CD8-positive, alpha-beta memory T cell (primary cell): ENCODE results near the gene SNCG. TPM values are rescaled to one million over a fixed set of nuclear protein-coding genes. Genes with fewer than 3 reads are reported as not detected.

ENCODE experiments used
- CTCF ChIA-PET: fragments of 350-600 bp; sonication (Branson Sonifier 250); formaldehyde crosslinking; loops from one replicate; lab custom pipeline; 2021; ENCODE audit warnings: antibody characterized with exemption; lab: Charles Lee
- POLR2A ChIA-PET: fragments of 350-600 bp; sonication (Branson Sonifier 250); formaldehyde crosslinking; loops from one replicate; lab custom pipeline; 2021; ENCODE audit warnings: antibody characterized with exemption; lab: Charles Lee
- DNase-seq, 5 donors: peaks; one replicate each; pipeline versions ENCODE4 v3.0.0 to v3.0.0-alpha.2; 2020 to 2022; ENCODE audit warnings: mixed read lengths in 1 of 5
- H3K27ac ChIP-seq: one replicate; pipeline ENCODE4 v1.7.0; 2013; ENCODE audit warnings: low read depth, mild to moderate bottlenecking, low read length, moderate library complexity
- H3K27me3 ChIP-seq: 2 replicates; pipeline ENCODE4 v1.7.0; 2013; ENCODE audit warnings: low read length, mild to moderate bottlenecking; ENCODE audit not compliant: insufficient read depth, poor library complexity, severe bottlenecking
- H3K36me3 ChIP-seq: 2 replicates; pipeline ENCODE4 v1.7.0; 2013; ENCODE audit warnings: mild to moderate bottlenecking, low read length, moderate library complexity; ENCODE audit not compliant: insufficient read depth
- H3K4me1 ChIP-seq: 2 replicates; pipeline ENCODE4 v1.7.0; 2013; ENCODE audit warnings: mild to moderate bottlenecking, low read length, moderate library complexity; ENCODE audit not compliant: insufficient read depth
- H3K4me3 ChIP-seq: 2 replicates; pipeline ENCODE4 v1.7.0; 2013; ENCODE audit warnings: mild to moderate bottlenecking, low read length
- H3K9me3 ChIP-seq: 2 replicates; pipeline ENCODE4 v1.7.0; 2013; ENCODE audit warnings: mild to moderate bottlenecking, low read length
- H3K27ac Mint-ChIP-seq, 8 donors: one replicate each; pipeline ENCODE4 v1.8.0; 2020 to 2021; ENCODE audit warnings: mixed read lengths in 8 of 8, mild to moderate bottlenecking in 6 of 8, inconsistent platforms in 3 of 8, moderate library complexity in 3 of 8
- H3K27me3 Mint-ChIP-seq, 2 donors: one replicate each; pipeline ENCODE4 v1.8.0; 2020 to 2021; ENCODE audit warnings: mixed read lengths in 2 of 2, mild to moderate bottlenecking in 1 of 2, moderate library complexity in 1 of 2
- H3K36me3 Mint-ChIP-seq, 3 donors: one replicate each; pipeline ENCODE4 v1.8.0; 2020 to 2021; ENCODE audit warnings: mixed read lengths in 3 of 3, inconsistent platforms in 1 of 3, mild to moderate bottlenecking in 1 of 3
- H3K4me1 Mint-ChIP-seq, 3 donors: one replicate each; pipeline ENCODE4 v1.8.0; 2020 to 2021; ENCODE audit warnings: mixed read lengths in 3 of 3, inconsistent platforms in 1 of 3, mild to moderate bottlenecking in 1 of 3
- H3K4me3 Mint-ChIP-seq, 7 donors: one replicate each; pipeline ENCODE4 v1.8.0; 2020 to 2021; ENCODE audit warnings: mixed read lengths in 7 of 7, mild to moderate bottlenecking in 6 of 7, moderate library complexity in 4 of 7, inconsistent platforms in 2 of 7
- H3K9me3 Mint-ChIP-seq, 5 donors: one replicate each; pipeline ENCODE4 v1.8.0; 2020 to 2022; ENCODE audit warnings: mixed read lengths in 5 of 5, mild to moderate bottlenecking in 3 of 5, moderate library complexity in 2 of 5, inconsistent platforms in 1 of 5
- polyA plus RNA-seq: library from polyadenylated mRNA; unstranded; fragments of 300-500 nt; fragmentation: Illumina TruSeq; gene quantifications from one replicate; pipeline ENCODE4 v1.2.3, GENCODE V29; 2021
- total RNA-seq, 2 experiments: library from RNA; stranded (reverse); gene quantifications; one replicate each; pipeline ENCODE4 v1.2.3, GENCODE V29; 2021

Gene SNCG
- total and polyA plus RNA-seq, 3 experiments from 2014 or later: not detected

DNA sequence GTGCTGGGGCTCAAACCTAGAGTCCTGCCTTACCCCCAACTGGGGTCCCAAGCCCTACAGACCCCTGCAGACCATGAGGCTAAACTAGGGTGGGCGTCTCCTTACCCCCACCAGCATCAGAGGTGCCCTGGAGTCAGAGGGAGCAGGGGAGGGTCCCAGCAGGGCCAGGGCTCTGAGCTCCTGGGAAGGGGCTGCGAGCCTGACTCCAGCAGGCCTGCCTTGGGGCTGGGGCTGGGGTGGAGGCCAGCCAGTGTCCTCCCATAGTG, 1.3 kb downstream of the SNCG start:
- ChIA-PET POLR2A (no interaction called here), CTCF (interaction anchor here (1.1 kb wide), 1 partner anchor 8 kb away, joined by 3 read pairs; the partner anchor contains the start of gene ADIRF)
- H3K4me1 Mint-ChIP-seq: peaks cover 0 to 2% (median 0%) of the 10 kb centered on the region in 3 donors

DNA sequence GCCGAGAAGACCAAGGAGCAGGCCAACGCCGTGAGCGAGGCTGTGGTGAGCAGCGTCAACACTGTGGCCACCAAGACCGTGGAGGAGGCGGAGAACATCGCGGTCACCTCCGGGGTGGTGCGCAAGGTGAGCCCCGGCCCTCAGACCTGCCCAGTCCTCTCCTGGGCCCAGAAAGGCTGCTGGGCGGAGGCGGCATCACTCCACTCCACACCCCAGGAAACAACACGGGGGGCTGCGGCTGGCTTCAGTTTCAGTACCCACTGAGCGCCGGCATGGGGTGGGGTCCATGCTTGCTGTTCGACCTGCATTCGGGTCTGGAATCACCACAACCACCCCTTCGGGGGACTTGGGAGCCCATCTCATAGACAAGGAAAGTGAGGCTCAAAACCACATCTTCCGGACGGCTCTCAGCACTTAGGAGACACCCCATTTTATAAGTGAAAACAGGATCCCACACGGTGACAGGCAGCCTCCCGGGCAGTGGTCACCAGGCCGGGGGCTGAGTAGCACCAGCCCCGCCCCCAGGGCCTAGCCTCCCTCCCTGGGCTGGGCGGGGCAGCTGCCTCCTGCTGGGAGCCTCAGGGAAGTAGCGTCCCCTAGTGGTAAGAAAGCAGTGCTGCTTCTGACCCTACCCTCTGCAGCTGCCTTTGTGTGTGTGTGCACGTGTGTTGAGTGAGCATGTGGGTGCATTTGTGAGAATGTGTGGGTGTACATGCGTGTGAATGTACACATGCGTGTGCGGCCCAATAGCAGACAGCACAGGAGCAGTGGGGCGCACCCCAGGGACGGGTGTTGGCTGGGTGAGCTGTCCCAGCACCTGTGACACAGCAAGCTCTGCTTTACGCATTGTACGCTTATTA, 1.8 kb downstream of the SNCG start:
- Mint-ChIP-seq H3K36me3 (no peaks in the 10 kb centered on the region), H3K4me1 (peaks cover 0 to 3% (median 2%) of the 10 kb centered on the region in 3 donors), H3K9me3 (no peaks in the 10 kb centered on the region), H3K27me3 (peaks cover 0 to 2% of the 10 kb centered on the region in 2 donors), H3K27ac (peak overlapping the region in 2 of 8 donors; percentile 50 to 75), H3K4me3 (no peak overlapping the region)
- H3K27ac ChIP-seq: peak overlapping the region; percentile 9
- H3K9me3 ChIP-seq: no peaks in the 10 kb centered on the region
- DNase-seq: peak in 3 of 5 donors; percentile 22 to 47 (median 42)
- H3K27me3 ChIP-seq: no peaks in the 10 kb centered on the region
- no peaks in the 10 kb centered on the region for H3K36me3 ChIP-seq
- CTCF ChIA-PET: interaction anchor here (1.1 to 1.2 kb wide), 2 partner anchors 8 to 21 kb away, joined by 3 to 7 read pairs; partner anchors contain the start of gene ADIRF
- no peaks in the 10 kb centered on the region for H3K4me1 ChIP-seq
- POLR2A ChIA-PET: interaction anchor here (1.4 kb wide), 1 partner anchor 11 kb away, joined by 3 read pairs; no protein-coding TSS in a partner anchor
- H3K4me3 ChIP-seq: no peak overlapping the region

More for the DNA sequence above, 1.3 kb downstream of the SNCG start:
- H3K27me3 ChIP-seq: no peaks in the 10 kb centered on the region
- H3K27ac Mint-ChIP-seq: no peak overlapping the region
- H3K4me1 ChIP-seq: no peaks in the 10 kb centered on the region
- no peak overlapping the region for H3K4me3 Mint-ChIP-seq
- H3K4me3 ChIP-seq: no peak overlapping the region
- H3K27me3 Mint-ChIP-seq: no peaks in the 10 kb centered on the region
- no peak for DNase-seq
- H3K27ac ChIP-seq: peak overlapping the region; percentile 9
- H3K36me3 Mint-ChIP-seq: no peaks in the 10 kb centered on the region
- H3K9me3 ChIP-seq: no peaks in the 10 kb centered on the region
- H3K9me3 Mint-ChIP-seq: no peaks in the 10 kb centered on the region
- no peaks in the 10 kb centered on the region for H3K36me3 ChIP-seq

DNA sequence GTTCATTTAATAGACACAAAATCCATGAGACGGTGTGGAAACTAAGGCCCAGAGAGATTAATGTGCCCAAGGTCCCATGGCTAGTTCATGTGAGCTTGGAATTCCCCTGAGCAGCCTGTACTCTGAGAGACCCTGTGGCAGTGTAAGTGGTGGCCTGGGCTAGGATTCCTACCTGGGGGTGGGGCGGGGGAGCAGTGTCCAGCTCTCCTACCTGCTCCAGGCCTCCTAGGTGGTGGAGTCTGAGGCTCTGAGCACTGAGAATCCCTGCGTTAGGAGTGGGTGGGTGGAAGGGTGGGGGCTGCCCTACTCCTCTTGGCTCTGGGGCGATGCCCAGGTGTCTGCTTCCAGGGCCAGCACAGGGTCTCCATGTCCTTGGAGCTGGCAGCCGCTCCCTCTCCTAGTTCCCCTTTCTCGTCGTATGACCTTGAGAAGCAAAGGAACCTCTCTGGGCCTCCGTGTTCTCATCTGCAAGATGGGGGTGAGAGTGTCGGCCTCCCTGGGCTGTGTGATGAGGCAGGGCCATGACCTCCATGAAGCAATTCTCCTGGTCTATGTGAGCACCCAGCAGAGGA, 2.5 kb downstream of the SNCG start:
- Mint-ChIP-seq H3K27ac (peak overlapping the region in 1 of 8 donors; percentile 50), H3K9me3 (no peaks in the 10 kb centered on the region), H3K4me3 (no peak overlapping the region), H3K36me3 (no peaks in the 10 kb centered on the region), H3K4me1 (peaks cover 5 to 9% (median 7%) of the 10 kb centered on the region in 3 donors), H3K27me3 (peaks cover 0 to 2% of the 10 kb centered on the region in 2 donors)
- ChIA-PET POLR2A (interaction anchor here (1.4 kb wide), 1 partner anchor 10 kb away, joined by 3 read pairs; no protein-coding TSS in a partner anchor), CTCF (interaction anchor here (1.2 kb wide), 1 partner anchor 22 kb away, joined by 7 read pairs; no protein-coding TSS in a partner anchor)
- Histone ChIP-seq H3K4me1 (peaks cover 4% of the 10 kb centered on the region), H3K9me3 (no peaks in the 10 kb centered on the region), H3K4me3 (no peak overlapping the region), H3K27me3 (no peaks in the 10 kb centered on the region), H3K27ac (no peak overlapping the region), H3K36me3 (no peaks in the 10 kb centered on the region)
- DNase-seq: no peak

DNA sequence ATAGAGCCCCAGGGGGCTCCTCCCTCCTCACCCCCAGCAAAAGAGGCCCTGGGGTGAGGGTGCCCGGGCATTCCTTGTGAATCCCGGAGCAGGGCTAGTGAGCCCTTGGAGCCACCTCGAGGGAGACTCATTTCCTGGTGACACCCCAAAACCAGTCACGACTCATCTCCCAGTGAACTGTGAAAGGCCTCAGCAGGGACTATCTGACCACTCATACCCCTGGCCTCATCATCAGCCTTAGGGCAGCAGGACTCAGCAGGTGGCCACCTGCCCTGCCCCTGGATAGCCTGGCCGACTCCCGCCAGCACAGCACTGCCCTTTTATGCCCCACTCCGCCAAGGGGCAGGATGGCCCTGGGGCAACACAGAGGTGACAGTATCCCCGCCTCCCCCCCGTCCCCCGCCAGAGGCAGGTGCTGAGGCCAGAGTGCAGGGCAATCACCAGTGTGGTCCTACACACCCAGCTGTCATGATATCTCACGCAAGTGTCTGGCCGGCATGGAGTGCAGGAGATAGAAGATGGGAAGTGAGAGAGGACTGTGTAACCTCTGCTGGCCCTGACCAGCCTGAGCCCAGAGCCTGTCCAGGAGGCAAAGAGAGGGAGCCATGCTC, 3.2 kb downstream of the SNCG start:
- Histone ChIP-seq H3K27ac (no peak overlapping the region), H3K4me1 (peaks cover 10% of the 10 kb centered on the region), H3K36me3 (no peaks in the 10 kb centered on the region), H3K4me3 (no peak overlapping the region), H3K9me3 (no peaks in the 10 kb centered on the region), H3K27me3 (no peaks in the 10 kb centered on the region)
- Mint-ChIP-seq H3K9me3 (no peaks in the 10 kb centered on the region), H3K27ac (peak overlapping the region in 1 of 8 donors; percentile 68), H3K4me3 (no peak overlapping the region), H3K4me1 (peaks cover 12 to 15% (median 13%) of the 10 kb centered on the region in 3 donors), H3K36me3 (no peaks in the 10 kb centered on the region), H3K27me3 (peaks cover 0 to 2% of the 10 kb centered on the region in 2 donors)
- ChIA-PET POLR2A (no interaction called here), CTCF (no interaction called here)
- DNase-seq: peak in 1 of 5 donors; percentile 33

DNA sequence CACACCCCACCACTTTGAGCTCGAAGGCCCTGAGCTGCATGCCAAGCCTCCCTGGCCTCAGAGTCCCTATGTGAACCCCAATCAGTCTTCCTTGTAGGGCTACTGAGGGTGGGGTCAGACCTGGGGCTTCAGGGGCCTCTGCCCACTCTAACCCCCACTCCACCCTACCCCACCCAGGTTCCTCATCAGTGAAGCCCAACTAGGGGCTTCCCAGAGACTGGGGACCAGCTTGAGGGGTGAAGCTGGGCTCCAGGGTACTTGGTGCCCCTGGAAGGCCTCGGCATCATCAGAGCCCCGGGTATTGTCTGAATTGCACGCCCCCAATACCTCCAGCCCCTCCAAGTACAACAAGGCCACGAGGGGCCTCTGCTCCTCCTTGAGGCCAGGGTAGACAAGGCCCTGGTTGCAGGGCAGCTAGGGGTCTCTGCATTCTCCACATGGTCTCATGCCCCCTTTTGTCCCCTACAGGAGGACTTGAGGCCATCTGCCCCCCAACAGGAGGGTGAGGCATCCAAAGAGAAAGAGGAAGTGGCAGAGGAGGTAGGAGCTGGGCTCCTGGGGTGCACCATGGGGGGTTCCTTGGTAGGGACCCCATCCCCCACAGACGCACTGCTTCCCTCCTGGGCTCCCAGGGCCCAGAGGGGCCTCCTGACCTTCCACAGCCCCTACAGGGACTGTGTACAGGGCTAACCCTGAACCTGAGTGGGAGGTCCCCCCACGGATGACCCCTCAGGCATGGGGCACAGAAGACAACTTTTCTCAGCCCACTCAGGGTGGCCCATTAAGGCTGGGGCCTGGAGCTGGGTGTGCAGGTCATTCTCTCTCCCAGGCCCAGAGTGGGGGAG, 4.0 kb downstream of the SNCG start:
- no peaks in the 10 kb centered on the region for H3K36me3 Mint-ChIP-seq
- Histone ChIP-seq H3K27ac (no peak overlapping the region), H3K9me3 (no peaks in the 10 kb centered on the region), H3K36me3 (no peaks in the 10 kb centered on the region), H3K4me3 (no peak overlapping the region), H3K4me1 (peaks cover 15% of the 10 kb centered on the region), H3K27me3 (no peaks in the 10 kb centered on the region)
- CTCF ChIA-PET: no interaction called here
- POLR2A ChIA-PET: no interaction called here
- H3K4me3 Mint-ChIP-seq: no peak overlapping the region
- H3K27ac Mint-ChIP-seq: no peak overlapping the region
- no peaks in the 10 kb centered on the region for H3K9me3 Mint-ChIP-seq
- peaks cover 15 to 20% (median 16%) of the 10 kb centered on the region in 3 donors for H3K4me1 Mint-ChIP-seq
- H3K27me3 Mint-ChIP-seq: peaks cover 0 to 2% of the 10 kb centered on the region in 2 donors
- peak in 1 of 5 donors; percentile 28 for DNase-seq

DNA sequence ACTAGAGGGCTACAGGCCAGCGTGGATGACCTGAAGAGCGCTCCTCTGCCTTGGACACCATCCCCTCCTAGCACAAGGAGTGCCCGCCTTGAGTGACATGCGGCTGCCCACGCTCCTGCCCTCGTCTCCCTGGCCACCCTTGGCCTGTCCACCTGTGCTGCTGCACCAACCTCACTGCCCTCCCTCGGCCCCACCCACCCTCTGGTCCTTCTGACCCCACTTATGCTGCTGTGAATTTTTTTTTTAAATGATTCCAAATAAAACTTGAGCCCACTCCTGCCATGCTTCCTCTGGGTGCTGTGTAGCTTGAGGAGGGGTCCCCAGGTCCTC, 4.5 kb downstream of the SNCG start:
- H3K4me3 Mint-ChIP-seq: no peak overlapping the region
- Histone ChIP-seq H3K4me1 (peaks cover 15% of the 10 kb centered on the region), H3K36me3 (no peaks in the 10 kb centered on the region), H3K27me3 (no peaks in the 10 kb centered on the region), H3K4me3 (no peak overlapping the region), H3K27ac (no peak overlapping the region), H3K9me3 (no peaks in the 10 kb centered on the region)
- ChIA-PET CTCF (no interaction called here), POLR2A (interaction anchor here (0.6 kb wide), 1 partner anchor 23 kb away, joined by 6 read pairs; no protein-coding TSS in a partner anchor)
- H3K27ac Mint-ChIP-seq: peak overlapping the region in 1 of 8 donors; percentile 47
- no peak for DNase-seq
- peaks cover 0 to 2% of the 10 kb centered on the region in 2 donors for H3K27me3 Mint-ChIP-seq
- no peaks in the 10 kb centered on the region for H3K36me3 Mint-ChIP-seq
- no peaks in the 10 kb centered on the region for H3K9me3 Mint-ChIP-seq
- peaks cover 15 to 22% (median 20%) of the 10 kb centered on the region in 3 donors for H3K4me1 Mint-ChIP-seq

DNA sequence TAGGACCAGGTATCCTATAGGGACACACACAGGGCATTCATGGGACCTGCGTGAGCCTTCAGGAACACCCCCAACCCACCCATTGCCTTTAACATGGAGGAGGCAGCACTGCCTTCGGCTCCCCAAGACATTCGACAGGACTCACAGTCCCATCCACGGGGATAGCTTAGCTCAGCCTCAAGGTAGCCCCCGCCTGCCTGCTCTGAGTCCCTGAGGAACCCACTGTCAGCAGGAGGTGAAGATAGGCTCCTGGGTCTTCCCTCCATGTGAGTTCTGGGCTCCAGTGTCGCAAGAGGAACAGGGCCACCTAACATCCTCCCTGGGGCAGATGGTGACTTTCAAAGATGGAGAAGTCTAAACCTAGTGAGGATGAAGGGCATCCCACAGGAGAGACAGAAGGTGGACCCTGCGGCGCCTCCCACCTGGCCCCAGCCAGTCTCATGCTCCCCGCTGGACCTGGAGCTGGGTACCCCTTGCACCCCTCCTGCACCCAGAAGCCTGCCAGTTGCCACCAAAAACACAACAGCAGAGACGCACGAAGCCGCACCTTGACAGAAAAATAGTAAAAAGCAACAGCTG, 5.0 kb downstream of the SNCG start:
- Histone ChIP-seq H3K27me3 (no peaks in the 10 kb centered on the region), H3K4me1 (peaks cover 15% of the 10 kb centered on the region), H3K4me3 (no peak overlapping the region), H3K27ac (no peak overlapping the region), H3K36me3 (no peaks in the 10 kb centered on the region), H3K9me3 (no peaks in the 10 kb centered on the region)
- DNase-seq: peak in 1 of 5 donors; percentile 24
- peaks cover 0 to 2% of the 10 kb centered on the region in 2 donors for H3K27me3 Mint-ChIP-seq
- POLR2A ChIA-PET: interaction anchor here (0.6 kb wide), 1 partner anchor 23 kb away, joined by 6 read pairs; no protein-coding TSS in a partner anchor
- peak overlapping the region in 1 of 8 donors; percentile 80 for H3K27ac Mint-ChIP-seq
- no peaks in the 10 kb centered on the region for H3K9me3 Mint-ChIP-seq
- H3K4me3 Mint-ChIP-seq: no peak overlapping the region
- H3K36me3 Mint-ChIP-seq: no peaks in the 10 kb centered on the region
- peaks cover 15 to 22% (median 20%) of the 10 kb centered on the region in 3 donors for H3K4me1 Mint-ChIP-seq
- CTCF ChIA-PET: interaction anchor here (0.8 kb wide), 1 partner anchor 24 kb away, joined by 3 read pairs; no protein-coding TSS in a partner anchor
